Caco-2 (cell line): ENCODE measurements around the gene RNF151. TPM values are rescaled to one million over a fixed set of nuclear protein-coding genes. Genes with fewer than 3 reads are reported as not detected.

ENCODE experiments used
- BruUV-seq: library from RNA; stranded (reverse); fragments of 400-500 nt; replicated peaks from 2 replicates; lab custom pipeline; 2021; lab: Mats Ljungman, UMichigan
- CTCF ChIA-PET: fragments of 300-600 bp; sonication (Branson Sonifier 250); formaldehyde crosslinking; loops from one replicate; lab custom pipeline; 2022; ENCODE audit warnings: antibody characterized with exemption; lab: Charles Lee
- POLR2A ChIA-PET: fragments of 300-600 bp; sonication (Branson Sonifier 250); formaldehyde crosslinking; loops from one replicate; lab custom pipeline; 2022; ENCODE audit warnings: antibody characterized with exemption; lab: Charles Lee
- DNase-seq, 2 experiments: peaks; one replicate each; pipeline versions ENCODE4 v3.0.0 to v3.0.0-alpha.2; 2020 to 2022
- H3K27me3 ChIP-seq: replicated peaks from 2 replicates; pipeline ENCODE4 v1.6.0; 2011; ENCODE audit warnings: low read length; ENCODE audit not compliant: control insufficient read depth, insufficient read depth
- H3K36me3 ChIP-seq: 2 replicates; pipeline ENCODE4 v1.5.1; 2011; ENCODE audit warnings: low read length; ENCODE audit not compliant: control insufficient read depth, insufficient read depth
- H3K4me1 ChIP-seq: fragments of 250-450 bp; sonication (Bioruptor Pico); 2 replicates; pipeline ENCODE4 v1.5.1; 2020; ENCODE audit warnings: mild to moderate bottlenecking
- H3K4me3 ChIP-seq: 2 replicates; pipeline ENCODE4 v1.5.1; 2011; ENCODE audit warnings: low read depth, mild to moderate bottlenecking, control low read depth, low read length
- H3K9me3 ChIP-seq: fragments of 250-450 bp; sonication (Bioruptor Pico); 2 replicates; pipeline ENCODE4 v1.5.1; 2020; ENCODE audit warnings: mild to moderate bottlenecking, moderate library complexity
- H3K27ac Mint-ChIP-seq: one replicate; pipeline ENCODE4 v1.8.0; 2022; ENCODE audit warnings: mixed read lengths; ENCODE audit not compliant: unreplicated experiment
- H3K27me3 Mint-ChIP-seq: one replicate; pipeline ENCODE4 v1.8.0; 2022; ENCODE audit warnings: mixed read lengths; ENCODE audit not compliant: insufficient read depth, unreplicated experiment
- H3K36me3 Mint-ChIP-seq: one replicate; pipeline ENCODE4 v1.8.0; 2022; ENCODE audit warnings: mild to moderate bottlenecking, mixed read lengths; ENCODE audit not compliant: insufficient read depth, unreplicated experiment
- H3K4me1 Mint-ChIP-seq: one replicate; pipeline ENCODE4 v1.8.0; 2022; ENCODE audit warnings: low read depth, mixed read lengths; ENCODE audit not compliant: unreplicated experiment
- H3K4me3 Mint-ChIP-seq: one replicate; pipeline ENCODE4 v1.8.0; 2022; ENCODE audit warnings: mild to moderate bottlenecking, moderate library complexity, mixed read lengths; ENCODE audit not compliant: unreplicated experiment
- H3K9me3 Mint-ChIP-seq: one replicate; pipeline ENCODE4 v1.8.0; 2022; ENCODE audit warnings: mixed read lengths; ENCODE audit not compliant: unreplicated experiment
- intact Hi-C: fragments of 100-400 bp; cut with micrococcal nuclease; formaldehyde crosslinking; loops from one replicate; pipeline ENCODE4 v1.10.0; 2022; ENCODE audit not compliant: unreplicated experiment
- total RNA-seq: library from RNA; stranded (reverse); gene quantifications from 2 replicates; pipeline ENCODE4 v1.2.3, GENCODE V29; 2022
- TF ChIP-seq, protein P1 (sequence below), 2 experiments: fragments of 200-600 bp in 1 of 2; IDR thresholded peaks; 1 replicate in 1 of 2; 2 replicates in 1 of 2; pipeline versions ENCODE4 v1.5.1 to v1.8.0; 2011 to 2022; ENCODE audit warnings: antibody characterized with exemption in 1 of 2, control low read depth in 1 of 2, inconsistent platforms in 1 of 2, low read depth in 1 of 2, low read length in 1 of 2, mild to moderate bottlenecking in 1 of 2, moderate library complexity in 1 of 2; ENCODE audit not compliant: insufficient read depth in 1 of 2, severe bottlenecking in 1 of 2, unreplicated experiment in 1 of 2

The RNF151 gene
- total RNA-seq, 1 experiment from 2014 or later, result not detected

DNA sequence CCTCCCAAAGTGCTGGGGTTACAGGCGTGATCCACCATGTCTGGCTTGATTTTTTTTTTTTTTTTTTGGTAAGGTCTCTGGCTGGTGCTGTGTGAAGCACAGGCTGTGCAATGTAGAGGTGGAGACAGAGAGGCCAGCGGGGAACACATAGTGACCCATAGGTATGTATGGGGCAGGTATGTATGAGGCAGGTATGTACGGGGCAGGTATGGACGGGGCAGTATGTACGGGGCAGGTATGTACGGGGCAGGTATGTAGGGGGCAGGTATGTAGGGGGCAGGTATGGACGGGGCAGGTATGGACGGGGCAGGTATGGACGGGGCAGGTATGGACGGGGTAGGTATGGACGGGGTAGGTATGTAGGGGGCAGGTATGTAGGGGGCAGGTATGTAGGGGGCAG lies 17.1 kb upstream of the RNF151 start:
- Mint-ChIP-seq H3K4me1 (no peaks in the 10 kb centered on the region), H3K27ac (no peak overlapping the region), H3K36me3 (no peaks in the 10 kb centered on the region), H3K27me3 (no peaks in the 10 kb centered on the region), H3K4me3 (no peak overlapping the region), H3K9me3 (no peaks in the 10 kb centered on the region)
- Histone ChIP-seq H3K27me3 (no peaks in the 10 kb centered on the region), H3K4me1 (no peaks in the 10 kb centered on the region), H3K9me3 (no peaks in the 10 kb centered on the region), H3K4me3 (no peak overlapping the region), H3K36me3 (no peaks in the 10 kb centered on the region)
- TF ChIP-seq, protein P1, sequence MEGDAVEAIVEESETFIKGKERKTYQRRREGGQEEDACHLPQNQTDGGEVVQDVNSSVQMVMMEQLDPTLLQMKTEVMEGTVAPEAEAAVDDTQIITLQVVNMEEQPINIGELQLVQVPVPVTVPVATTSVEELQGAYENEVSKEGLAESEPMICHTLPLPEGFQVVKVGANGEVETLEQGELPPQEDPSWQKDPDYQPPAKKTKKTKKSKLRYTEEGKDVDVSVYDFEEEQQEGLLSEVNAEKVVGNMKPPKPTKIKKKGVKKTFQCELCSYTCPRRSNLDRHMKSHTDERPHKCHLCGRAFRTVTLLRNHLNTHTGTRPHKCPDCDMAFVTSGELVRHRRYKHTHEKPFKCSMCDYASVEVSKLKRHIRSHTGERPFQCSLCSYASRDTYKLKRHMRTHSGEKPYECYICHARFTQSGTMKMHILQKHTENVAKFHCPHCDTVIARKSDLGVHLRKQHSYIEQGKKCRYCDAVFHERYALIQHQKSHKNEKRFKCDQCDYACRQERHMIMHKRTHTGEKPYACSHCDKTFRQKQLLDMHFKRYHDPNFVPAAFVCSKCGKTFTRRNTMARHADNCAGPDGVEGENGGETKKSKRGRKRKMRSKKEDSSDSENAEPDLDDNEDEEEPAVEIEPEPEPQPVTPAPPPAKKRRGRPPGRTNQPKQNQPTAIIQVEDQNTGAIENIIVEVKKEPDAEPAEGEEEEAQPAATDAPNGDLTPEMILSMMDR (IDR thresholded peaks at IDR 0.05; ENCODE audit: insufficient read depth in 1 of 2, low read depth in 1 of 2, low read length in 1 of 2, severe bottlenecking in 1 of 2, unreplicated experiment in 1 of 2), result no peak
- CTCF ChIA-PET, result no interaction called here
- POLR2A ChIA-PET, result no interaction called here
- intact Hi-C loops, result no loop called here
- DNase-seq, result no peak
- no TSS peak for BruUV-seq

DNA sequence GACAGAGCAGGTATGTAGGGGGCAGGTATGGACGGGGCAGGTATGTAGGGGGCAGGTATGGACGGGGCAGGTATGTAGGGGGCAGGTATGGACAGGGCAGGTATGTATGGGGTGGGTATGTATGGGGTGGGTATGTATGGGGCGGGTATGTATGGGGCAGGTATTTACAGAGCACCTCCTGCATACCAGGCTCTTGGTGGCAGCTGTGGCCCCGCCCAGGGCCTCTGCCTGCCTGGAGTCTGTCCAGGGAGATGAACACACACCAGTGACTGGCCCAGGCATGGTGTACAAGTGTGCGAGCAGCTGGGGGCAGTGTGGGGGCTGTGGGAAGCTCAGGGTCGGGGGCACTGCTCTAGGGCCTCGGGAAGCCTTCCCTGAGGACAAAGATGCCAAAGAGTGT lies 16.6 kb upstream of the RNF151 start:
- H3K36me3 Mint-ChIP-seq, result no peaks in the 10 kb centered on the region
- H3K9me3 Mint-ChIP-seq, result no peaks in the 10 kb centered on the region
- no peaks in the 10 kb centered on the region for H3K27me3 Mint-ChIP-seq
- intact Hi-C loops, result no loop called here
- H3K4me3 Mint-ChIP-seq, result no peak overlapping the region
- no peaks in the 10 kb centered on the region for H3K36me3 ChIP-seq
- no peak overlapping the region for H3K27ac Mint-ChIP-seq
- TF ChIP-seq, protein P1 (IDR thresholded peaks at IDR 0.05; ENCODE audit: insufficient read depth in 1 of 2, low read depth in 1 of 2, low read length in 1 of 2, severe bottlenecking in 1 of 2, unreplicated experiment in 1 of 2), result no peak
- no peak overlapping the region for H3K4me3 ChIP-seq
- no peak for DNase-seq
- no peaks in the 10 kb centered on the region for H3K4me1 ChIP-seq
- ChIA-PET POLR2A (no interaction called here), CTCF (no interaction called here)
- no peaks in the 10 kb centered on the region for H3K27me3 ChIP-seq
- no peaks in the 10 kb centered on the region for H3K4me1 Mint-ChIP-seq
- no TSS peak for BruUV-seq
- no peaks in the 10 kb centered on the region for H3K9me3 ChIP-seq

DNA sequence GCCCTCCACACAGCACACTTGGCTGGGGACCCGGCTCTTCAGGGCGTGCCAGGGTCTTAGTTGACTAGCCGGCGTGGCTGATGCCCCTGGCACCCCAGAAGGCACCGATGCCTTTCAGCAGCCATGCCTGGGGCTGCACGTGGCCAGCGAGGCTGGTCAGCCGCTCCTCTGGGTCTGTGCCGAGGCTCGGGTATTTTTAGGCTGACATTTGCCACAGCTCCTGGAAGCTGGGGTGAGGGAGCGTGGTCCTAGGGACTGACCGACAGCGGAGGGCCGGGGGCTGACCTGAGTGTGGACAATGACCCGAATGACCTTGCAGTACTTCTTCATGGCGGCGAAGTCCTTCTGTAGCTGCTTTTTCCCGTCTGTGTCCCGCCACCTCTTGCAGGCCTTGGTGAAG lies 16.1 kb upstream of the RNF151 start:
- Mint-ChIP-seq H3K4me1 (no peaks in the 10 kb centered on the region), H3K27me3 (no peaks in the 10 kb centered on the region), H3K4me3 (no peak overlapping the region), H3K9me3 (no peaks in the 10 kb centered on the region), H3K36me3 (no peaks in the 10 kb centered on the region), H3K27ac (no peak overlapping the region)
- DNase-seq, result no peak
- TF ChIP-seq, protein P1 (IDR thresholded peaks at IDR 0.05; ENCODE audit: insufficient read depth in 1 of 2, low read depth in 1 of 2, low read length in 1 of 2, severe bottlenecking in 1 of 2, unreplicated experiment in 1 of 2), result no peak
- CTCF ChIA-PET, result no interaction called here
- no peaks in the 10 kb centered on the region for H3K27me3 ChIP-seq
- no peaks in the 10 kb centered on the region for H3K9me3 ChIP-seq
- intact Hi-C loops, result no loop called here
- BruUV-seq, result no TSS peak
- H3K4me1 ChIP-seq, result no peaks in the 10 kb centered on the region
- H3K36me3 ChIP-seq, result no peaks in the 10 kb centered on the region
- no peak overlapping the region for H3K4me3 ChIP-seq
- POLR2A ChIA-PET, result no interaction called here
